NOMO-1 treated with dmso at 0.1 percent for 144 hours (cell line): ENCODE measurements around the gene GLIS2.

Experiments used
- DNase-seq: peaks from one replicate; lab custom pipeline; 2025; ENCODE audit not compliant: unreplicated experiment; lab: John Stamatoyannopoulos, UW

Gene GLIS2

DNA sequence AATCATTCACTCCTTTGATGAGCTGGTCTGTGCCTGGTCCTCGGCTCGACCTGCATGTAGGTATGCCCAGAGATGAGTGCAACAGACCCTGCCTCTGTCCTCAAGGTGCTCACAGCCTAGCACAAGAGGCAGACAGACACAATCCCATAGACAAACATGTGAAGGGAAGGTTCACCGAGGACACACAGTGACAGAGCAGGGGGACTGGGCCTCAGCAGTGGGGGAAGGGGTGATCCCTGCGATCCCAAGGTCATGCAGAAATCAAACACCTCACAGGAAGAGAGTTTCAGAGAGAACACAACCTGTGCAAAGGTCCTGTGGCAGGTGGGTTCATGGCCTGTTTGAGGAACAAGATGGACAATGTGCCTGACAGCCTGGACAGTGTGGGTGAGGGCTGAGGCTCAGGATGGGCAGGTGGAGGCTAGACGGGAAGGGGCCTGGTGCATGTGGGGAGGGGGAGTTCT, 51.6 kb downstream of the GLIS2 start:
- no peak for DNase-seq

DNA sequence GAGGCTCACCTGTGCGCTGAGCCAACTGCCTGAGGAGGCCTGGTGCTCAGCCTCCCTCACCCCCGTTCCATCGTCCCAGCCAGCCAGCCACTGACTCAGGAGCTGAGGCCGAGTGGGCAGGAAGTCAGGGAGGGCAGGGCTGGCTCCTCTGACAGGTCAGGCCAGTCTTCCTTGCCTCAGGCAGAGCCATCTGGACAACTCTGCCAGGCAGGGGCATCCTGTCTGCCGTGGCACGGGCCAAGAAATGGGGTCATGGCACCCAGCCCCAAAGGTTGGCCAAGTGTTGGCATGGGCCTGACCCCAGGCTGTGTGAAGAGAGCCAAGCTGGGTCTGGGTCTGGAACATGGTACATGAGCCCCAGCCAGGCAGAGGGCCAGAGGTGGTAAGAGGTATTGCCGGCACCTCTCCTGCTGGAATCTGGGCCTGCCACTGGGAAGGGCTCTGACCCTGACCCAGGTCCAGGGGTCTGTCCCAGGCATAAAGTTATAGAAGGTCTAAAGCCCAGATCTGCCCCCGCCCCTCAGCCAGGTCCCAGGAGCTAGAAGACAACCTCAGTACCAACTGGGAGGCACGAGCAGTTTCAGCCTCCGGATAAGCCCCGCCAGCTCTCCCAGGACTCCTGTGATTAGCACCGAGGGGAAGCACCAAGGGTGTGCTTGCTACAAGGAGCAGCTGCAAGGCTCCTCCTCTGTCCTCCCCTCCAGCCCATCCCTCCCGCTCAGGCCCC, 53.3 kb downstream of the GLIS2 start:
- DNase-seq: no peak

DNA sequence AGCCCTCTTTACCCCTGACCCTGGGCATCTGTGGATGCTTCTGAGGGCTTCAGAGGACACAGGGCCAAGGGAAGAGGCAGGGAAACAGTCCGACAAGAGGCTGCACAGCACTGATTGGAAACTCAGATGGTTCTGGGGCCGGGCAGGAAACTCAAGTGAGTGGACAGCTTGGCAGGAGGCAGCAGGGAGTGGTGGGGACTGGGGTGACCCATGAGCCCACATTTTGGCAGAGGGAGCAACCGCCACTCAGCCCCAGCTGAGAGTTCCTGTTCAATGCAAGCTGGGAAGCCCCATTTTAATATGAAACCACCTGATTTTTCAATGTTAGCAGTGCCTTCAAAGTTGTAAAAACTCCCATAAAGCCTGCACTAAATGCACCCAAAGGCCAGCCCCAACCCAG, 54.3 kb downstream of the GLIS2 start:
- DNase-seq: no peak

- no peak for DNase-seq
Measured at GRCh38 chr16:4370570-4371356, 54.9 kb downstream of the GLIS2 start.

- DNase-seq: no peak
Measured at GRCh38 chr16:4371357-4372000, 55.6 kb downstream of the GLIS2 start, which contains the start of gene VASN. TSS of gene VASN (plus strand) at chr16:4371848. CDS start at chr16:4380878, 9,030 bp downstream.

DNA sequence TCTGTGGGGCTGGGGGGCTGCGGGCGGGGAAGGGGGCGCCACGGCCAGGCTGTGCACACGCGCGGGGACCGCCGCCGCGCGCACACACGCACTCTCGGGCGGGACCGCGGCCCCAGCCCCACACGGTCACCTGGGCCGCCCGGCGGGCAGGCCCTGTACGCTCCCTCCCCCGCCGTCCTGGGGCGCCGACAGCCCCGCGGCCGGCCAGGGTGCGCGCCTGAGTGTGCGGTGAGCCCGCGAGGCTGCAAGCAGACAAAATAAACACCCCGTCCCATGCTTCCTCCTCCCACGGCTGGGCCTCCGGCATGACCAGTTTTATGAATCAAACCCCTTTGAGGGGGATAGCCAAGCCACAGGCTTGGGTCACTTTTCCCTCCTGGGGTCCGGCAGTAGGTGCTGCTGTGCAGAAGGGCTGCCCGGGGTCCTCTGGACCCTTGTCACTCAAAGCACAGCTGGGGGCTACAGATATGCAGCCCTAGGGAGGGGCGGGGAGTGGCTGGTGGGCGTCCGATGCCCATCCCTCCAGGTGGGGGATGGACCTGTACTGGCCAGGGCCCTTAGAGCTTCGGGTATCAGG, 56.2 kb downstream of the GLIS2 start:
- no peak for DNase-seq

DNA sequence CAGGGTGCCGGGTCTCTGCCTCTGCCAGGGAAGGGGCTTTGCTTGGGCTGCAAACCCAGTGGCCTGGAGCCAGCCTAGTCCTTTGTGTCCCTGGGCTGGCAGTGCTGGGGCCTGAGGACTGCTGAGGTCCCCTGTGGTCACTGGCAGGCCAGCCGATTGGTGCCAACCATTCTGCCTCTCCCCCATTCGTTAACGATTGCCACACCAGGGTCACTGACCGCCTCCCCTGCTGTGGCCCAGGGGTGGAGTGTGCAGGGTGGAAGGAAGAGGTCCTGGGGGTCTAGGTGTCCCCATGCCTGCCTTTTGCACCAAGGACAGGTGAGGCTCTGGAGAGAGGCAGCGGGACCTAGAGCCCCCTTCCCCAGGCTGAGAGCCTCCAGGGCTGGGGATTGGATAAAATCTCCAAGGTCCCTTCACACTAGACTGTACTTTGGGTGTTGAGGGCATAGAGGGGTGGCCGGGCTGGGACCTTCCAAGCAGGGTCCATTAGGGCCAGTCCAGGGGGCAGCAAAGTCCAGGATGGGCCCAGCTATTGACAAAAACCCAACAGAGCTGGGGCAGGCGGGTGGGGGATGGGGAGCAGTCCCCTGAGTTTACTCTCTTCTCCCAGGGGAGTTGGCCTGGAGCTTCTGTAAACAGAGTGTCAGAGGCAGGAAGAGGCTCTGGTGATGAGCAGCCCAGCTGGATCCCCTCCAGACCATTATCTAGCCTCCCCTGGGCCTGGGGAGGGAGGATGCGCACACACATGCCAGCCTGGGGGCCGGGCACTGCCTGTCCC, 56.9 kb downstream of the GLIS2 start:
- no peak for DNase-seq

GRCh38 chr16:4373356-4373908, 57.6 kb downstream of the GLIS2 start:
- DNase-seq: no peak

DNA sequence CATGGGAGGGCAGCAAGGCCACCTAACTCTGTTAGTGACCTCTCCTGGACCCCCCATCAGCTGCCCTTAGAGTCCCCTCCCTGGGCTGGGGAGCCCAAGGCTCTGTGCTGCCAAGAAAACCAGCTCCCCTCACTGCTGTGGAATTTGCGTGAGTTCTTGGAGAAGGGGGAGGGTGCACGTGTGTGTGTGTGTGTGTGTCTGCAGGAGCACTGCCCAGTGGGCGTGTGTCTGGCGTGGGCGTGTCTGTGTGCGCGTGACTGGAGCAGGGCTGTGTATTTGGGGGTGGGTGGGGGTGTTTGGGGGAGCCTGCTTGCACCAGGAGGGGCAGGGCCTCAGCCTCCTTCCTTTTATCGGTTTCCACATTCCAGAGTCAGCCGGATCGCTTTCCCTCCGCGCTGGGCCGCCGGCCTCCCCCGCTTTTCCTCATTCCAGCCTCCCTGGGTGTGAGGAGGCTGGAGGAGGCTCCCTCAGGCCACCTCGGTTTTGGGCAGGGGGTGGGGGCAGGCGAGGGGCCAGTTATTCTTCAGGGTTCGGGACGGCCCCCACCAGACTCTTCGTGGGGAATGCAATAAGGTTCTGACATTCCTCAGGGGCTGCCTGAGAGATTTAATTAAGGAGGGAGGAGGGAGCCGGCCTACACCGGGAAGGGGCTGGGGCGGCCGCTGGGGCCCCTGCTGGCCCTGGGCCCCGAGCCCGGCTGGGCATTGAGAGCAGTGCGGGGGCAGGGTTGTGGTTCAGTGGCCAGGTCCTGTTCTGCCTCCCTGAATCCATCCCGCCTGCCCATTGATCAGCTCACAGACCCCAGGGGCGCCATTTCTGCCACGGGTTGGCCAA, 58.3 kb downstream of the GLIS2 start:
- no peak for DNase-seq

DNA sequence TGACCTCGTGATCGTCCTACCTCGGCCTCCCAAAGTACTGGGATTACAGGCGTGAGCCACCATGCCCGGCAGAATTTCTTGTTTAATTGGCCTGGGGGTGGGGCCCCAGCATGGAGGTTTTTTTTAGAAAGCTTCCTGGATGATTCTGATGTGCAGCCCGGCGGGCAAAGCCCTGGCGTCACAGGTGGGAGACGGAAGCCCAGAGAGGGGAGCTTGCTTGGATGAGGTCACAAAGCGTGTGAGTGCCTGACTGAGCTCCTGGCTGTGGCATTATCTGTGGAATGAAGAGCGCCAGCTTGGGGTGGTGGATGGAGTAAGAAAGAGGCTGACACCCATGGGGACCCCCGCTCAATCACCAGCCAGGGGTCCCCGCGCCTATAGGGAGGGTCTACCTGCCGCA, 59.9 kb downstream of the GLIS2 start:
- no peak for DNase-seq

- no peak for DNase-seq
Measured at GRCh38 chr16:4376126-4376892, 60.4 kb downstream of the GLIS2 start.

DNA sequence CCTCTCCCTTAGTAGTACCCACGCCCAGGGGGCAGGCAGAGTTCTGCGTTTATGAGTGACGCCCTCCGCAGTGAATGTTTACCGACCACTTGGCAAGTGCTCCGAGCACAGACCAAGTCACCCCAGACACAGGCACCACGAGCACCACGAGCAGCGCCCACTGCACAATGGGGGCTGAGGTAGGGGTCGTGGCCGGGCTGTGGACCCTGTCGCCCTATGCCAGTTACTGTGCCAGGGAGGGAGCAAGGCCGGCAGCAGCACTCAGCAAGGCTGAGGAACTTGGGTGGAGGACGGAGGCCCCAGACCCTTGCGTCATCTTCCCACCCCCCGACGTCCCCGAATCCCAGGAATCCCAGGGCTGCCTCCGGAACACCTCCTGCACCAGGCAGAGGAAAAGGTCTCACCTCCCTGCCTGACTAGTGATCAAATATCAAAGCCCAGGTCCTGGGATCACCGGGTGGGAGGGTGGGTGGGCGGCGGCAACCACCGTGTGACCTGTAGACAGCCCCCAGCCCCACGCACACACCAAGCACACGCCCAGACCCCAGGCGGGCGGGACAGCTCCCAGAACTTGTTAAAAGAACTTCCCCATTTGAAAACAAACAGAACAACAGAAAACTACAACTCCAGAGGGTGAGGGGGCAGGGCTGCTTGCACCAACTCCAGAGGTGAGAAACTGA, 61.2 kb downstream of the GLIS2 start:
- no peak for DNase-seq

DNA sequence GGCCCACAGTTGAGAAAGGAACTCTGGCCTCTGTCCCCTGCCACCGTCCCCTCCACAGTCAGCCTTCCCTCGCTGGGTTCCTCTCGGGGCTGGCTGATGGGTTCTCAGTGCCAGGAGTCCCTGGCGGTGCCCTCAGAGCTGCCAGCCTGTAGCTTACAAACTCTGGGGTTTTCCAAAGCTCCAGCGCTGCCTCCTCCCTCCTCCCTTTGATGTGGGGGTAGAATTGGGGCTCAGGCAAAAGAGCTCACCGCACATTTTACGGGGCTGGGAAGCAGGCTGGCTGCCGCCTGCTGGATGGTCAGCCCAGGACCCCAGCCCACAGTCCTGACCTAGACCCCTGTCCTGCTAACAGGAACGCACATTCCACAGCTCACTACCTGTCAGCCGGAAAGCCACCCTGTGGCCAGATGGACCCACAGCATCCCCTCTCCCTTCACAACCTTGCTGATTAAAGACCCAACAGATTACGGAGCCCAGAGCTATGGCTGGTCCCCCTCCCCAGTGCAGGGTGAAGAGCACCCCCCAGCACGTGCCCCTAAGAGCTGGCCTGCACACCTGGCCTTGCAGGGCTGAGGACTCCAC, 61.8 kb downstream of the GLIS2 start:
- DNase-seq: no peak

DNA sequence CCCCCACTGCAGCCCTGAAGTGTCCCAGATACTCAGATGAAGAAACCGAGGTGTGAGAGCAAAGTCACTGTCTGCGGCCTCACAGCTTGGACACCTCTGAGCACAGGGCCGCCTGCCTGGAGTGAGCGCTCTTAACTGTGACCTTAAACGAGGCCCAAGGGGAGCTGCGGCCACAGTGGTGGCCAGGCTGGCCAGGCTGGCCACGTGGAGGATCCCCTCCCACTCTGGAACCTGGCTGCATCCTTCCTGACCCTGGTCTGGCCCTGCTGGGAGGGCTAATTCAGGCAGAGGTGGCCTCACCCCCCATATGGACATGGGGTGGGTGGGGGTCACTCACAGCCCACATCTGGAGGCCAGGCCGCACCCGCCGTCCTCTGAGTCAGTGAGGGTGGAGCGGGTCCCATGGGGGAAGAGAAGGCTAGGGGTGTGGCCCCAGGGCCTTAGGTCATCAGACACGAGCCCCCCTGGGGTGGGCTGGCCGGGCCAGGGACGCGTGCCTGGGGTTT, 62.3 kb downstream of the GLIS2 start:
- no peak for DNase-seq

DNA sequence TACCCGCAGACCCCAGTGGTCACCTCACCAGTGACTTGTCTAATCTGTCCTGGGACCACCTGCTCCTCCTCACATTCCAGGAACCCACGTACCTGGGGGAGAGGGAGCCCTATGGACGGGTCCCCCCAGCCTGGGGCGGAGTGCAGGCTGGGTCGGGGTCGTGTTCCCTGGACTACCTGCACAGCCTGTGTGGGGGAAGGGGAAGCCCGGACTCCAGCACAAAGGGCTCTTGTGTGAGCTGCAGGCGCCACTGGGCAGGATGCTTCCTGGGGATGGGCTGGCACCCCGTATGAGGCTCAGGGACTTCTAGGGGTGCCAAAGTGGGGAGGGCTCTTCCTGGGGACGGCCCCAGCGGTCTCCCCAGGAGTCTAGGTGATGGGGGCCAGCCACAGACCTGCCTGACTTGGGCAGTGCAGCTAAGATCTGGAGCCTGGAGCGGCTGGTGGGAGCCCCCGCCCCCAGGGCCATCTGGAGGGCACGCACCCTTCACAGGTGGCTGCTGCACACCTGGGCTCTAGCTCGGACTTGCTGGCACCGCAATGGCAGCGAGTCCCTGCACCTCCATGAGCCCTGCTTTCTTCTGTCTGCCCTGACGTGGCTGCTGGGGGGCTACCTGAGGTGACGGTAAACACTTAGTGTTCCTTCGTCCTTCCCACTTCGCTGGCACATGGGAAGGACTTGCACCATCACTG, 63.3 kb downstream of the GLIS2 start:
- no peak for DNase-seq

- DNase-seq: no peak
Measured at GRCh38 chr16:4380119-4381063, 64.5 kb downstream of the GLIS2 start.
